Measurements from ENCODE around the gene EEF2K.

GRCh38 chr16:22296225-22297113 lies 90.4 kb downstream of the EEF2K start:
- TF ChIP-seq CTCF (IDR thresholded peaks at IDR 0.05; ENCODE audit: low read depth, low read length, poor library complexity, severe bottlenecking), result no peak
- TF ChIP-seq EZH2phosphoT487 (IDR thresholded peaks at IDR 0.05; ENCODE audit: borderline replicate concordance, low read length), result no peak

All from DOHH2 (cell line).